ENCODE results near the gene F13B.

Gene F13B

DNA sequence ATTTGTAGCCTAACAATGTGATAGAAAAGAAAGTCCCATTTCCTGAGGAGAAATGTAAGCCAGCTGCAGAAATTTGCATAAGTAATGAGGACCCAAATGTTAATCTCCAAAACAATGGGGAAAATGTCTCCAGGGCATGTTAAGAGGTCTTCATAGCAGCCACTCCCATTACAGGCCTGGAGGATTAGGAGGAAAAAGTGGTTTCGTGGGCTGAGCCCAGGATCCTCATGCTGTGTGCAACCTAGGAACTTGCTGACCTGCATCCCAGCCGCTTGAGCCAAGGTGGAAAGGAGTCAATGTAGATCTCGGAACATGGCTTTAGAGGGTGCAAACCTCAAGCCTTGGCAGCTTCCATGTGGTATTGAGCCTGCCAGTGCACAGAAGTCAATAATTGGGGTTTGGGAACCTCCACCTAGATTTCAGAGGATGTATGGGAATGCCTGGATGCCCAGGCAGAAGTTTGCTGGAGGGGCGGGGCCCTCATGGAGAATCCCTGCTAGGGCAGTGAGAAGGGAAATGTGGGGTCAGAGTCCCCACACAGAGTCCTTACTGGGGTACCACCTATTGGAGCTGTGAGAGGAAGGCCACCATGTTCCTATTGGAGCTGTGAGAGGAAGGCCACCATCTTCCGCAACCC lies 14.2 kb upstream of the F13B start:
- Histone ChIP-seq H3K4me1 (no peaks in the 10 kb centered on the region), H3K36me3 (peaks cover 40% of the 10 kb centered on the region), H3K9me3 (no peaks in the 10 kb centered on the region), H3K4me3 (ENCODE audit: low read depth, low read length) (no peak overlapping the region), H3K27me3 (no peaks in the 10 kb centered on the region)
- TF ChIP-seq, protein P1, sequence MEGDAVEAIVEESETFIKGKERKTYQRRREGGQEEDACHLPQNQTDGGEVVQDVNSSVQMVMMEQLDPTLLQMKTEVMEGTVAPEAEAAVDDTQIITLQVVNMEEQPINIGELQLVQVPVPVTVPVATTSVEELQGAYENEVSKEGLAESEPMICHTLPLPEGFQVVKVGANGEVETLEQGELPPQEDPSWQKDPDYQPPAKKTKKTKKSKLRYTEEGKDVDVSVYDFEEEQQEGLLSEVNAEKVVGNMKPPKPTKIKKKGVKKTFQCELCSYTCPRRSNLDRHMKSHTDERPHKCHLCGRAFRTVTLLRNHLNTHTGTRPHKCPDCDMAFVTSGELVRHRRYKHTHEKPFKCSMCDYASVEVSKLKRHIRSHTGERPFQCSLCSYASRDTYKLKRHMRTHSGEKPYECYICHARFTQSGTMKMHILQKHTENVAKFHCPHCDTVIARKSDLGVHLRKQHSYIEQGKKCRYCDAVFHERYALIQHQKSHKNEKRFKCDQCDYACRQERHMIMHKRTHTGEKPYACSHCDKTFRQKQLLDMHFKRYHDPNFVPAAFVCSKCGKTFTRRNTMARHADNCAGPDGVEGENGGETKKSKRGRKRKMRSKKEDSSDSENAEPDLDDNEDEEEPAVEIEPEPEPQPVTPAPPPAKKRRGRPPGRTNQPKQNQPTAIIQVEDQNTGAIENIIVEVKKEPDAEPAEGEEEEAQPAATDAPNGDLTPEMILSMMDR (IDR thresholded peaks at IDR 0.05; ENCODE audit: low read depth, low read length), result no peak
- no peak for DNase-seq

- Histone ChIP-seq H3K9me3 (no peaks in the 10 kb centered on the region), H3K4me3 (ENCODE audit: low read depth, low read length) (no peak overlapping the region), H3K4me1 (no peaks in the 10 kb centered on the region), H3K36me3 (peaks cover 31% of the 10 kb centered on the region), H3K27me3 (no peaks in the 10 kb centered on the region)
- DNase-seq, result no peak
- TF ChIP-seq, protein P1 (IDR thresholded peaks at IDR 0.05; ENCODE audit: low read depth, low read length), result no peak
These were observed 13.3 kb upstream of the F13B start for GRCh38 chr1:197080323-197080722.

DNA sequence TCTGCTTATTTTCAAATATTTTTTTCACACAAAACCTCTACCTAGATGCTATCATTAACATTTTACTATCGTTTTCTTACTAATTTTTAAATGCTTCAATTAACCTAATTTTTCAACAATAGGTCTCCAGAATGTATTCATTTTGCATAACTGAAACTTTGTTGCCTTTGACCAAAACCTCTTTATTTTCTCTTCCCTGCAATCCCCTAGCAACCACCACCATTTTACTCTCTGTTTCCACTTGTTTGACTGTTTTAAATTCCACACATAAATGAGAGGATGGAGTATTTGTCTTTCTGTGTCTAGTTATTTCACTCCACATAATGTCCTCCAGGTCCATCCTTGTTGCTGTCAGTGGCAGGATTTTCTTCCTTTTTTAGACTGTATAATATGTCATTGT lies 9.5 kb upstream of the F13B start:
- DNase-seq, result no peak
- Histone ChIP-seq H3K4me3 (ENCODE audit: low read depth, low read length) (no peak overlapping the region), H3K4me1 (no peaks in the 10 kb centered on the region), H3K9me3 (no peaks in the 10 kb centered on the region), H3K27me3 (no peaks in the 10 kb centered on the region), H3K36me3 (no peaks in the 10 kb centered on the region; the same call in 1 of the 2 replicates)
- TF ChIP-seq, protein P1 (IDR thresholded peaks at IDR 0.05; ENCODE audit: low read depth, low read length), result no peak

DNA sequence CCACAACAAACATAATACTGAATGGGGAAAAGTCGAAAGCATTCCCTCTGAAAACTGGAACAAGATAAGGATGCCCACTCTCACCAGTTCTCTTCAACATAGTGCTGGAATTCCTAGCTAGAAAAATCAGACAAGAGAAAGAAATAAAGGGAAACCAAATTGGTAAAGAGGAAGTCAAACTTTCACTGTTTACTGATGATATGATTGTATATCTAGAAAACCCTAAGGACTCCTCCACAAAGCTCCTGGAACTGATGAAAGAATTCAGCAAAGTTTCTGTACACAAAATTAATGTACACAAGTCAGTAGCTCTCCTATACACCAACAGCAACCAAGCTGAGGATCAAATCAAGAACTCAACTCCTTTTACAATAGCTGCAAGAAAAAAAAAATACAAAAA lies 6.9 kb upstream of the F13B start:
- TF ChIP-seq, protein P1 (IDR thresholded peaks at IDR 0.05; ENCODE audit: low read depth, low read length), result no peak
- Histone ChIP-seq H3K36me3 (no peaks in the 10 kb centered on the region), H3K4me1 (no peaks in the 10 kb centered on the region), H3K27me3 (no peaks in the 10 kb centered on the region), H3K4me3 (ENCODE audit: low read depth, low read length) (no peak overlapping the region), H3K9me3 (no peaks in the 10 kb centered on the region; the same call in 1 of the 2 replicates)
- DNase-seq, result no peak

GRCh38 chr1:197067457-197067818 lies 378 bp upstream of the F13B start:
- H3K27me3 ChIP-seq, result peaks cover under 1% of the 10 kb centered on the region; the same call in 1 of the 2 replicates
- no peak overlapping the region for H3K4me3 ChIP-seq (ENCODE audit: low read depth, low read length)
- no peaks in the 10 kb centered on the region for H3K36me3 ChIP-seq
- TF ChIP-seq, protein P1 (IDR thresholded peaks at IDR 0.05; ENCODE audit: low read depth, low read length), result no peak
- no peaks in the 10 kb centered on the region for H3K4me1 ChIP-seq
- no peak for DNase-seq
- no peaks in the 10 kb centered on the region; the same call in 1 of the 2 replicates for H3K9me3 ChIP-seq

- H3K4me1 ChIP-seq, result no peaks in the 10 kb centered on the region
- peaks cover 9% of the 10 kb centered on the region for H3K27me3 ChIP-seq
- no peaks in the 10 kb centered on the region for H3K36me3 ChIP-seq
- TF ChIP-seq, protein P1 (IDR thresholded peaks at IDR 0.05; ENCODE audit: low read depth, low read length), result no peak
- no peaks in the 10 kb centered on the region; the same call in 1 of the 2 replicates for H3K9me3 ChIP-seq
- H3K4me3 ChIP-seq (ENCODE audit: low read depth, low read length), result no peak overlapping the region
- DNase-seq, result no peak
These were observed 783 bp downstream of the F13B start for GRCh38 chr1:197066277-197066676.
